ENCODE measurements around the gene SDF4. TPM values are rescaled to one million over a fixed set of nuclear protein-coding genes. Genes with fewer than 3 reads are reported as not detected.
A peak's percentile ranks its signal among the peaks of the same experiment; 100 is the strongest.

The SDF4 gene
- total and polyA plus RNA-seq, 2 experiments from 2014 or later = 45.0 to 62.6 TPM

- TF ChIP-seq ZNF462 (CRISPR knock-in tag; IDR thresholded peaks at IDR 0.05) = no peak
- no peak for TF ChIP-seq EZH2phosphoT487 (IDR thresholded peaks at IDR 0.05; ENCODE audit: unreplicated experiment)
- TF ChIP-seq STAT1 (IDR thresholded peaks at IDR 0.05; ENCODE audit: unreplicated experiment) = no peak
- Histone ChIP-seq H3K27ac (ENCODE audit: low read depth) (no peak overlapping the region), H3K4me3 (peak overlapping the region; percentile 90), H2AFZ (no peak overlapping the region), H3K4me2 (peak overlapping the region; percentile 92), H3K36me3 (ENCODE audit: insufficient read depth) (no peaks in the 10 kb centered on the region), H3F3A (replicated peaks; ENCODE audit: low read depth) (0 out of 2 replicates have a peak, but pooled peaks cover 3% of the 10 kb centered on the region), H4K20me1 (replicated peaks; ENCODE audit: insufficient read depth) (peaks cover 18% of the 10 kb centered on the region), H3K9me2 (ENCODE audit: insufficient read depth) (no peaks in the 10 kb centered on the region), H3K79me2 (replicated peaks; ENCODE audit: insufficient read depth) (peaks cover 40% of the 10 kb centered on the region), H3K4me1 (ENCODE audit: insufficient read depth) (no peaks in the 10 kb centered on the region; the same call in 1 of the 2 replicates), H3K27me3 (ENCODE audit: insufficient read depth) (no peaks in the 10 kb centered on the region)
- Mint-ChIP-seq H3K9me3 (peaks cover 3% of the 10 kb centered on the region; the same call in 1 of the 3 replicates), H3K4me1 (peaks cover 25% of the 10 kb centered on the region), H3K27ac (peak overlapping the region; percentile 82), H3K36me3 (ENCODE audit: low read depth) (peaks cover 12% of the 10 kb centered on the region; the same call in 2 of the 3 replicates), H3K27me3 (ENCODE audit: insufficient read depth, low read depth, poor library complexity) (peaks cover 11% of the 10 kb centered on the region), H3K4me3 (peak overlapping the region; percentile 88)
- DNase-seq (ENCODE audit: low spot score) = no peak
- no peak for ATAC-seq
These were observed 41.4 kb upstream of the SDF4 start for GRCh38 chr1:1273209-1273511.

- Histone ChIP-seq H3F3A (replicated peaks; ENCODE audit: low read depth) (0 out of 2 replicates have a peak, but pooled peaks cover 4% of the 10 kb centered on the region), H4K20me1 (replicated peaks; ENCODE audit: insufficient read depth) (peaks cover 18% of the 10 kb centered on the region), H2AFZ (no peak overlapping the region), H3K27ac (ENCODE audit: low read depth) (no peak overlapping the region), H3K4me3 (peak overlapping the region; percentile 90), H3K36me3 (ENCODE audit: insufficient read depth) (no peaks in the 10 kb centered on the region), H3K4me1 (ENCODE audit: insufficient read depth) (no peaks in the 10 kb centered on the region; the same call in 1 of the 2 replicates), H3K27me3 (ENCODE audit: insufficient read depth) (no peaks in the 10 kb centered on the region), H3K9me2 (ENCODE audit: insufficient read depth) (no peaks in the 10 kb centered on the region), H3K4me2 (peak overlapping the region; percentile 92), H3K79me2 (replicated peaks; ENCODE audit: insufficient read depth) (peaks cover 40% of the 10 kb centered on the region)
- no peak for DNase-seq (ENCODE audit: low spot score)
- Mint-ChIP-seq H3K27ac (peak overlapping the region; percentile 82), H3K36me3 (ENCODE audit: low read depth) (peaks cover 16% of the 10 kb centered on the region; the same call in 2 of the 3 replicates), H3K27me3 (ENCODE audit: insufficient read depth, low read depth, poor library complexity) (peaks cover 9% of the 10 kb centered on the region), H3K9me3 (peaks cover 3% of the 10 kb centered on the region; the same call in 1 of the 3 replicates), H3K4me1 (peaks cover 25% of the 10 kb centered on the region), H3K4me3 (peak overlapping the region; percentile 88)
- TF ChIP-seq NANOG (IDR thresholded peaks at IDR 0.05; ENCODE audit: borderline replicate concordance) = no peak
- no peak for ATAC-seq
These were observed 40.8 kb upstream of the SDF4 start for GRCh38 chr1:1272341-1273208.
